Measurements from ENCODE around the gene SCYL2. TPM values are rescaled to one million over a fixed set of nuclear protein-coding genes. Genes with fewer than 3 reads are reported as not detected.

SCYL2 gene
- total and polyA plus RNA-seq, 10 of the 15 experiments (the other 5 are each of a cell fraction or from before 2014, with no cell fraction given), result 5.4 to 34.3 (median 26.9) TPM

GRCh38 chr12:100266835-100267602, at the start of gene SCYL2, which contains the start of gene DEPDC4 (continued):
- TF ChIP-seq RELB (IDR thresholded peaks at IDR 0.05; ENCODE audit: low read depth), result peak; percentile 31; the same call in 1 of the 2 replicates
- peak; percentile 33; the same call in 1 of the 2 replicates for TF ChIP-seq RUNX3 (IDR thresholded peaks at IDR 0.05; ENCODE audit: low read length)
- TF ChIP-seq IRF4 (IDR thresholded peaks at IDR 0.05; ENCODE audit: low read depth, low read length), result 0 out of 2 replicates have a peak, but pooled peaks have one; percentile 9
- TF ChIP-seq RB1 (IDR thresholded peaks at IDR 0.05; ENCODE audit: borderline replicate concordance), result peak; percentile 24; the same call in 1 of the 2 replicates
- no peak for TF ChIP-seq TCF7 (IDR thresholded peaks at IDR 0.05; ENCODE audit: borderline replicate concordance)
- TF ChIP-seq IKZF2 (IDR thresholded peaks at IDR 0.05), result peak; percentile 32 to 57; a peak in 3 of 4 replicates
- TF ChIP-seq EGR1 (IDR thresholded peaks at IDR 0.05; ENCODE audit: borderline replicate concordance in 1 of 2, low read depth in 2 of 2, low read length in 2 of 2), result peak in 1 of 2 experiments; percentile 93; a peak in 2 of 3 replicates
- TF ChIP-seq NKRF (conservative IDR thresholded peaks at IDR 0.05), result peak; percentile 86
- peak; percentile 51; the same call in 1 of the 2 replicates for TF ChIP-seq POLR2AphosphoS5 (IDR thresholded peaks at IDR 0.05; ENCODE audit: low read length)
- TF ChIP-seq REST (IDR thresholded peaks at IDR 0.05; ENCODE audit: low read depth, low read length), result no peak
- peak; percentile 85 for TF ChIP-seq ZBTB40 (IDR thresholded peaks at IDR 0.05; ENCODE audit: borderline replicate concordance)
- TF ChIP-seq GABPA (IDR thresholded peaks at IDR 0.05; ENCODE audit: low read depth), result peak; percentile 82
- no peak for TF ChIP-seq TCF3 (IDR thresholded peaks at IDR 0.05; ENCODE audit: borderline replicate concordance, insufficient read depth, low read depth, low read length)
- TF ChIP-seq ATF7 (IDR thresholded peaks at IDR 0.05; ENCODE audit: low read depth), result peak; percentile 100
- TF ChIP-seq SP1 (IDR thresholded peaks at IDR 0.05; ENCODE audit: low read depth, low read length), result peak; percentile 58
- 0 out of 2 replicates have a peak, but pooled peaks have one; percentile 45 for TF ChIP-seq ZNF207 (IDR thresholded peaks at IDR 0.05; ENCODE audit: borderline replicate concordance)
- TF ChIP-seq POLR2A (IDR thresholded peaks at IDR 0.05; ENCODE audit: low read depth, low read length), result peak; percentile 74
- TF ChIP-seq CEBPB (IDR thresholded peaks at IDR 0.05; ENCODE audit: borderline replicate concordance in 1 of 2, low read depth in 2 of 2, low read length in 2 of 2), result no peak

Measured in GM12878 (cell line).